Ishikawa (cell line): ENCODE data around the gene TSPAN31.

Source experiments
- CEBPB ChIP-seq: IDR thresholded peaks from 2 replicates; pipeline ENCODE4 v1.6.1; 2012
- CREB1 ChIP-seq: IDR thresholded peaks from 2 replicates; pipeline ENCODE4 v1.6.1; 2012; ENCODE audit warnings: low read depth
- EGR1 ChIP-seq: IDR thresholded peaks from 2 replicates; pipeline ENCODE4 v1.6.1; 2012
- EP300 ChIP-seq: IDR thresholded peaks from 2 replicates; pipeline ENCODE4 v1.6.1; 2012; ENCODE audit warnings: borderline replicate concordance
- FOXM1 ChIP-seq: IDR thresholded peaks from 2 replicates; pipeline ENCODE4 v1.6.1; 2012; ENCODE audit warnings: low read depth, borderline replicate concordance
- MAX ChIP-seq: IDR thresholded peaks from 2 replicates; pipeline ENCODE4 v1.6.1; 2012
- NFIC ChIP-seq: IDR thresholded peaks from 2 replicates; pipeline ENCODE4 v1.6.1; 2012
- RAD21 ChIP-seq: IDR thresholded peaks from 2 replicates; pipeline ENCODE4 v1.6.1; 2012; ENCODE audit warnings: low read depth
- REST ChIP-seq: IDR thresholded peaks from 2 replicates; pipeline ENCODE4 v1.6.1; 2012; ENCODE audit warnings: low read depth, mild to moderate bottlenecking
- TAF1 ChIP-seq: IDR thresholded peaks from 2 replicates; pipeline ENCODE4 v1.6.1; 2012; ENCODE audit warnings: low read depth, mild to moderate bottlenecking
- TCF12 ChIP-seq: IDR thresholded peaks from 2 replicates; pipeline ENCODE4 v1.6.1; 2012; ENCODE audit warnings: low read depth
- TEAD4 ChIP-seq: IDR thresholded peaks from 2 replicates; pipeline ENCODE4 v1.6.1; 2012
- USF1 ChIP-seq: IDR thresholded peaks from 2 replicates; pipeline ENCODE4 v1.6.1; 2012
- YY1 ChIP-seq: IDR thresholded peaks from 2 replicates; pipeline ENCODE4 v1.6.1; 2012; ENCODE audit warnings: low read depth
- ZBTB7A ChIP-seq: IDR thresholded peaks from 2 replicates; pipeline ENCODE4 v1.6.1; 2012; ENCODE audit warnings: low read depth

TSPAN31 gene

GRCh38 chr12:57783861-57784260 lies 39.0 kb downstream of the TSPAN31 start:
- TF ChIP-seq TAF1 = no peak
- no peak for TF ChIP-seq EGR1
- TF ChIP-seq MAX = no peak

- TF ChIP-seq TAF1 (no peak), CREB1 (no peak), EP300 (no peak), CEBPB (no peak), FOXM1 (no peak), NFIC (no peak), TEAD4 (no peak), ZBTB7A (no peak)
These were observed 49.1 kb downstream of the TSPAN31 start for GRCh38 chr12:57793920-57794319.

- no peak for TF ChIP-seq MAX
- no peak for TF ChIP-seq EP300
- TF ChIP-seq USF1 = no peak
- no peak for TF ChIP-seq RAD21
- no peak for TF ChIP-seq EGR1
These were observed 50.5 kb downstream of the TSPAN31 start for GRCh38 chr12:57795354-57795753.

- TF ChIP-seq TAF1 (no peak), TEAD4 (no peak), YY1 (no peak), REST (no peak), EGR1 (no peak), RAD21 (no peak), MAX (no peak), NFIC (no peak), USF1 (no peak), ZBTB7A (no peak), CREB1 (no peak)
These were observed 52.2 kb downstream of the TSPAN31 start for GRCh38 chr12:57796996-57797395.

GRCh38 chr12:57797933-57798332 lies 53.1 kb downstream of the TSPAN31 start:
- TF ChIP-seq CEBPB = no peak
- TF ChIP-seq RAD21 = no peak
- no peak for TF ChIP-seq TAF1
- TF ChIP-seq TEAD4 = no peak
- TF ChIP-seq USF1 = no peak
- TF ChIP-seq ZBTB7A = no peak
- TF ChIP-seq TCF12 = no peak
- no peak for TF ChIP-seq YY1
- TF ChIP-seq FOXM1 = no peak
- TF ChIP-seq EP300 = no peak
- TF ChIP-seq MAX = no peak
- TF ChIP-seq CREB1 = no peak
- TF ChIP-seq NFIC = no peak
- TF ChIP-seq EGR1 = no peak
- no peak for TF ChIP-seq REST
